GM18951 (cell line): ENCODE measurements around the gene TDP1.

Source experiments
- POLR2A ChIP-seq: IDR thresholded peaks from 4 replicates; pipeline ENCODE4 v1.6.1; 2011; ENCODE audit warnings: mild to moderate bottlenecking; ENCODE audit not compliant: insufficient read length, insufficient read depth; ENCODE audit errors: extremely low read depth
- in situ Hi-C: fragments of 300-500 bp; cut with MboI; formaldehyde crosslinking; loops from one replicate; pipeline ENCODE4 v1.12.0; 2022; ENCODE audit warnings: low sequenced_read_pairs, mixed read lengths, inconsistent platforms; ENCODE audit not compliant: unreplicated experiment

The TDP1 gene

GRCh38 chr14:90049390-90049789, 93.7 kb downstream of the TDP1 start:
- TF ChIP-seq POLR2A: no peak
- in situ Hi-C loops: no loop called here

- in situ Hi-C loops: no loop called here
Observed at GRCh38 chr14:90050271-90050670, 94.5 kb downstream of the TDP1 start.

GRCh38 chr14:90053044-90053443, 97.3 kb downstream of the TDP1 start:
- in situ Hi-C loops: no loop called here
- TF ChIP-seq POLR2A: no peak

More at GRCh38 chr14:90050271-90050670, 94.5 kb downstream of the TDP1 start:
- TF ChIP-seq POLR2A: no peak

GRCh38 chr14:90054803-90055202, 99.1 kb downstream of the TDP1 start:
- no peak for TF ChIP-seq POLR2A
- in situ Hi-C loops: no loop called here

- TF ChIP-seq POLR2A: no peak
- in situ Hi-C loops: no loop called here
Observed at GRCh38 chr14:90056826-90057225, 101.1 kb downstream of the TDP1 start.

DNA sequence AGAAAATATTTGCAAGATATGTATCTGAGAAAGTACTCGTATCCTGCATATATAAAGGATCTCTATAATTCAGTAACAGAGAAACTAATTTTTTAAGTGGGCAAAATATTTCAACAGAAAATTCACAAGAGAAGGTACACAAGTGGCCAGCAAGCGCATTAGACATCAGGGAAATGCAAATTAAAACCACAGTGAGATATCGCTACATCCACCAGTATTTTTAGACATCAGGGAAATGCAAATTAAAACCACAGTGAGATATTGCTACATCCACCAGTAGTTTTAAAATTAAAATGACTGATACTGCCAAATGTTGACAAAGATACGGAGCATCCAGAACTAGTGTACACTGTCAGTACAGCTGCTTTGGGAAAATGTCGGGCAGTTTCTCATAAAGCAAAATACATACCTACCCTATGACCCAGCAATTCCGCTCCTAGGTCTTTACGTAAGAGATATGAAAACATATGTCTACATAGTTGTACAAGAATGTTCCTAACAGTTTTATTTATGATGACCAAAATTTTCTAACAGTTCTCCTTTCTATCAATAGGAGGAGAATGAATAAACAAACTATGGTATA, 103.2 kb downstream of the TDP1 start:
- in situ Hi-C loops: no loop called here
- no peak for TF ChIP-seq POLR2A

GRCh38 chr14:90060312-90060964, 104.7 kb downstream of the TDP1 start:
- in situ Hi-C loops: no loop called here
- no peak for TF ChIP-seq POLR2A

GRCh38 chr14:90060965-90061684, 105.4 kb downstream of the TDP1 start:
- TF ChIP-seq POLR2A: no peak
- in situ Hi-C loops: no loop called here

- TF ChIP-seq POLR2A: no peak
- in situ Hi-C loops: no loop called here
Observed at GRCh38 chr14:90061685-90062126, 106.0 kb downstream of the TDP1 start, which contains the start of gene KCNK13. KCNK13 (plus strand) TSS chr14:90061994; CDS start chr14:90062206, 212 bp downstream.

- in situ Hi-C loops: no loop called here
Observed at GRCh38 chr14:90062127-90062794, 106.5 kb downstream of the TDP1 start.

GRCh38 chr14:90062822-90063539, 107.3 kb downstream of the TDP1 start:
- in situ Hi-C loops: no loop called here
- no peak for TF ChIP-seq POLR2A

More at GRCh38 chr14:90062127-90062794, 106.5 kb downstream of the TDP1 start:
- TF ChIP-seq POLR2A: no peak

- in situ Hi-C loops: no loop called here
- no peak for TF ChIP-seq POLR2A
Observed at GRCh38 chr14:90072350-90072749, 116.6 kb downstream of the TDP1 start.
